H1 (cell line): ENCODE measurements around the gene SLC13A4. TPM values are rescaled to one million over a fixed set of nuclear protein-coding genes. Genes with fewer than 3 reads are reported as not detected.
"Not testable (repeated sequence)": the region's sequence is repeated elsewhere in the genome, so short reads cannot be mapped to it uniquely, and the experiment has no call there.

Experiments used
- CTCF ChIA-PET: fragments of 300-600 bp; sonication (Branson Sonifier 250); formaldehyde crosslinking; loops from one replicate; lab custom pipeline; 2021; ENCODE audit not compliant: partially characterized antibody; lab: Charles Lee
- POLR2A ChIA-PET: fragments of 300-600 bp; sonication (Branson Sonifier 250); formaldehyde crosslinking; loops from one replicate; lab custom pipeline; 2021; ENCODE audit warnings: inconsistent platforms; ENCODE audit not compliant: partially characterized antibody; lab: Charles Lee
- DNase-seq, 2 experiments: peaks; one replicate each; pipeline versions ENCODE4 v3.0.0 to v3.0.0-alpha.2; 2010 to 2022; ENCODE audit warnings: low spot score in 2 of 2, low read depth in 1 of 2, mixed read lengths in 1 of 2
- FAIRE-seq: peaks from 2 replicates; lab custom pipeline; 2011; peaks lifted over from hg19 to GRCh38; lab: Jason Lieb, UNC
- H2AFZ ChIP-seq: 2 replicates; pipeline ENCODE4 v1.8.1; 2012; ENCODE audit warnings: low read length, inconsistent platforms
- H2AK5ac ChIP-seq: 2 replicates; pipeline ENCODE4 v1.6.1; 2013; ENCODE audit warnings: low read depth, low read length
- H2BK120ac ChIP-seq: replicated peaks from 2 replicates; pipeline ENCODE3; 2013; ENCODE audit warnings: low read depth, low read length, inconsistent platforms
- H2BK12ac ChIP-seq: 2 replicates; pipeline ENCODE4 v1.6.1; 2013; ENCODE audit warnings: low read depth, low read length
- H2BK15ac ChIP-seq: 2 replicates; pipeline ENCODE4 v1.6.1; 2013; ENCODE audit warnings: low read length
- H2BK20ac ChIP-seq: 2 replicates; pipeline ENCODE4 v1.6.1; 2013; ENCODE audit warnings: low read length
- H2BK5ac ChIP-seq: 2 replicates; pipeline ENCODE4 v1.6.1; 2013; ENCODE audit warnings: low read depth, low read length
- H3K14ac ChIP-seq: 2 replicates; pipeline ENCODE4 v1.6.1; 2013; ENCODE audit warnings: inconsistent platforms; ENCODE audit not compliant: insufficient read length
- H3K18ac ChIP-seq: 2 replicates; pipeline ENCODE4 v1.6.1; 2013; ENCODE audit warnings: low read length; ENCODE audit errors: extremely low read depth
- H3K23ac ChIP-seq: 2 replicates; pipeline ENCODE4 v1.6.1; 2013; ENCODE audit warnings: inconsistent platforms; ENCODE audit not compliant: insufficient read length
- H3K23me2 ChIP-seq: 2 replicates; pipeline ENCODE4 v1.6.1; 2013; ENCODE audit warnings: low read depth, low read length
- H3K27ac ChIP-seq: 2 replicates; pipeline ENCODE4 v1.6.1; 2011; ENCODE audit warnings: low read depth, low read length, inconsistent platforms
- H3K27me3 ChIP-seq, 4 experiments: replicated peaks in 1 of 4; 1 replicate in 1 of 4; 2 replicates in 3 of 4; pipeline versions ENCODE4 v1.6.1 to v1.8.1; 2011 to 2013; ENCODE audit warnings: low read length in 3 of 4, mild to moderate bottlenecking in 3 of 4, inconsistent platforms in 2 of 4, mixed read lengths in 2 of 4, moderate library complexity in 1 of 4; ENCODE audit not compliant: control insufficient read depth in 3 of 4, insufficient read depth in 3 of 4; ENCODE audit errors: extremely low read depth in 1 of 4
- H3K36me3 ChIP-seq, 4 experiments: 2 replicates each; pipeline versions ENCODE4 v1.6.1 to v1.8.1; 2011 to 2013; ENCODE audit warnings: mild to moderate bottlenecking in 4 of 4, low read length in 3 of 4, moderate library complexity in 2 of 4, control low read depth in 1 of 4, inconsistent platforms in 1 of 4; ENCODE audit not compliant: insufficient read depth in 4 of 4, control insufficient read depth in 2 of 4
- H3K4ac ChIP-seq: replicated peaks from 2 replicates; pipeline ENCODE3; 2013; ENCODE audit warnings: low read length, low read depth, mixed read lengths, inconsistent platforms; ENCODE audit not compliant: insufficient read length
- H3K4me1 ChIP-seq, 4 experiments: replicated peaks in 1 of 4; 1 replicate in 1 of 4; 2 replicates in 3 of 4; pipeline versions ENCODE4 v1.6.1 to v1.8.1; 2011 to 2013; ENCODE audit warnings: low read length in 3 of 4, inconsistent platforms in 2 of 4, mixed read lengths in 1 of 4; ENCODE audit not compliant: insufficient read depth in 4 of 4, control insufficient read depth in 3 of 4
- H3K4me2 ChIP-seq, 2 experiments: 2 replicates each; pipeline versions ENCODE4 v1.6.1 to v1.8.1; 2011 to 2013; ENCODE audit warnings: low read depth in 2 of 2, low read length in 2 of 2, control low read depth in 1 of 2, inconsistent platforms in 1 of 2, mild to moderate bottlenecking in 1 of 2; ENCODE audit not compliant: insufficient read depth in 1 of 2
- H3K4me3 ChIP-seq, 4 experiments: fragments of 200-600, 300-600 bp in 1 of 4; sonication (generic), shearing (Covaris generic), sonication (Bioruptor Twin) in 1 of 4; 2 replicates each; pipeline versions ENCODE4 v1.5.1 to v1.8.1; 2011 to 2016; ENCODE audit warnings: low read length in 4 of 4, low read depth in 3 of 4, control low read depth in 2 of 4, inconsistent platforms in 2 of 4, mild to moderate bottlenecking in 2 of 4, mixed read lengths in 1 of 4, moderate library complexity in 1 of 4; ENCODE audit not compliant: insufficient read depth in 2 of 4; ENCODE audit errors: extremely low read depth in 1 of 4
- H3K56ac ChIP-seq: replicated peaks from 2 replicates; pipeline ENCODE3; 2013; ENCODE audit warnings: low read depth, mild to moderate bottlenecking, mixed read lengths, low read length, inconsistent platforms; ENCODE audit not compliant: insufficient read length
- H3K79me1 ChIP-seq: 2 replicates; pipeline ENCODE4 v1.6.1; 2013; ENCODE audit warnings: low read depth, low read length, control low read depth
- H3K79me2 ChIP-seq, 2 experiments: 2 replicates each; pipeline versions ENCODE4 v1.6.1 to v1.8.1; 2012 to 2013; ENCODE audit warnings: low read length in 2 of 2, mild to moderate bottlenecking in 2 of 2, inconsistent platforms in 1 of 2; ENCODE audit not compliant: insufficient read depth in 2 of 2, control insufficient read depth in 1 of 2
- H3K9ac ChIP-seq, 4 experiments: replicated peaks in 1 of 4; 1 replicate in 1 of 4; 2 replicates in 3 of 4; pipeline versions ENCODE4 v1.6.1 to v1.8.1; 2011 to 2013; ENCODE audit warnings: low read depth in 3 of 4, low read length in 3 of 4, control low read depth in 2 of 4, mild to moderate bottlenecking in 2 of 4, moderate library complexity in 2 of 4, inconsistent platforms in 1 of 4; ENCODE audit errors: extremely low read depth in 1 of 4
- H3K9me3 ChIP-seq, 2 experiments: 2 replicates each; pipeline versions ENCODE4 v1.6.1 to v1.8.1; 2012 to 2013; ENCODE audit warnings: mild to moderate bottlenecking in 2 of 2, moderate library complexity in 2 of 2, control low read depth in 1 of 2, inconsistent platforms in 1 of 2, low read depth in 1 of 2, low read length in 1 of 2, mixed read lengths in 1 of 2; ENCODE audit not compliant: insufficient read depth in 2 of 2
- H4K20me1 ChIP-seq, 2 experiments: replicated peaks in 1 of 2; 2 replicates each; pipeline versions ENCODE3 to v1.8.1; 2011 to 2013; ENCODE audit warnings: inconsistent platforms in 2 of 2, low read length in 2 of 2, mild to moderate bottlenecking in 1 of 2; ENCODE audit not compliant: insufficient read depth in 2 of 2, control insufficient read depth in 1 of 2
- H4K5ac ChIP-seq: 2 replicates; pipeline ENCODE4 v1.6.1; 2013; ENCODE audit warnings: low read length, low read depth, mixed read lengths, inconsistent platforms; ENCODE audit not compliant: insufficient read length
- H4K8ac ChIP-seq: 2 replicates; pipeline ENCODE4 v1.8.0; 2013; ENCODE audit warnings: mild to moderate bottlenecking, moderate library complexity, low read length, inconsistent platforms; ENCODE audit not compliant: insufficient read depth; ENCODE audit errors: extremely low read depth
- H4K91ac ChIP-seq: replicated peaks from 2 replicates; pipeline ENCODE3; 2013; ENCODE audit warnings: low read length, mixed read lengths, inconsistent platforms; ENCODE audit not compliant: insufficient read length
- WGBS, 2 experiments: shearing (Covaris generic) in 1 of 2; methylation state at CpG; one replicate each; pipeline versions ENCODE4 v1.1.6 to v1.1.7; 2013 to 2015; ENCODE audit warnings: low lambda C conversion rate in 2 of 2, mixed read lengths in 2 of 2, inconsistent platforms in 1 of 2, low coverage in 1 of 2, missing lambda C conversion rate in 1 of 2; ENCODE audit not compliant: insufficient replicate concordance in 2 of 2, insufficient coverage in 1 of 2, insufficient read length in 1 of 2; ENCODE audit errors: extremely low coverage in 1 of 2, missing lambda C conversion rate in 1 of 2; 5-methylcytosine and 5-hydroxymethylcytosine counted together
- polyA plus RNA-seq, 7 experiments: library from polyadenylated mRNA; depleted of rRNA in 3 of 7; stranded (reverse) in 5 of 7; unstranded in 2 of 7; fragments of >200 nt in 5 of 7; fragments of 200-250 nt in 2 of 7; gene quantifications; 1 replicate in 5 of 7; 2 replicates in 1 of 7; 4 replicates in 1 of 7; pipeline versions ENCODE4 v1.2.1 to v1.2.3, GENCODE V29; 2011 to 2013; ENCODE audit warnings: missing spikeins in 2 of 7, mixed read lengths in 2 of 7
- total RNA-seq: library from RNA; stranded (reverse); fragmentation: NEBNext Ultra II Directional; extraction: Animal tissue kit (Norgen Biotek cat#: 25700); gene quantifications from 2 replicates; pipeline ENCODE4 v1.2.1, GENCODE V29; 2021

Gene SLC13A4
- total and polyA plus RNA-seq, 2 of the 8 experiments (the other 6 are each of a cell fraction or from before 2014, with no cell fraction given): 3.9 to 7.5 TPM

GRCh38 chr7:135692606-135693005 is 35.4 kb downstream of the SLC13A4 start:
- H3K4me3 ChIP-seq, H3K14ac ChIP-seq, H3K56ac ChIP-seq, H3K23me2 ChIP-seq, H3K9ac ChIP-seq, H3K4me2 ChIP-seq, H2BK20ac ChIP-seq, H3K4ac ChIP-seq, H4K8ac ChIP-seq, H2BK120ac ChIP-seq, H3K4me1 ChIP-seq, H3K79me1 ChIP-seq, FAIRE-seq, H4K5ac ChIP-seq, H4K20me1 ChIP-seq, H3K9me3 ChIP-seq, DNase-seq, H4K91ac ChIP-seq, H2AFZ ChIP-seq, H2BK15ac ChIP-seq, H3K23ac ChIP-seq, H2BK12ac ChIP-seq, H2AK5ac ChIP-seq, H3K27me3 ChIP-seq, H2BK5ac ChIP-seq, H3K27ac ChIP-seq, H3K18ac ChIP-seq, H3K79me2 ChIP-seq, POLR2A ChIA-PET: not testable (repeated sequence)
- H3K36me3 ChIP-seq: peaks cover 0 to 15% (median 4%) of the 10 kb centered on the region in 4 experiments; a peak in 3 of 8 replicates
- CTCF ChIA-PET: interaction anchor here (1.2 to 3.7 kb wide), 6 partner anchors 8 to 81 kb away, joined by 3 to 26 read pairs (median 8); no protein-coding TSS in a partner anchor
- WGBS, 2 experiments: 95% methylated on average over 6 of the region's 7 CpGs; no CpG with 5 or more reads in 1 of the 2 experiments
